Esophagus squamous epithelium (tissue), 5 donors: ENCODE measurements around the gene C1orf232. TPM values are rescaled to one million over a fixed set of nuclear protein-coding genes. Genes with fewer than 3 reads are reported as not detected.
A peak's percentile ranks its signal among the peaks of the same experiment; 100 is the strongest.

Experiments
- DNase-seq: peaks from one replicate; lab custom pipeline; 2025; lab: John Stamatoyannopoulos, UW
- H3K27ac ChIP-seq, 4 donors: fragments of 200-600 bp; sonication (generic); one replicate each; pipeline ENCODE4 v1.5.1; 2016 to 2019; ENCODE audit warnings: mild to moderate bottlenecking in 1 of 4
- H3K27me3 ChIP-seq, 4 donors: fragments of 200-600 bp; sonication (generic); 1 replicate in 3 of 4; 2 replicates in 1 of 4; pipeline versions ENCODE4 v1.5.1 to v1.6.0; 2017 to 2021; ENCODE audit warnings: antibody characterized with exemption in 1 of 4
- H3K36me3 ChIP-seq, 3 donors: fragments of 200-600 bp; sonication (generic); one replicate each; pipeline ENCODE4 v1.5.1; 2016 to 2019
- H3K4me1 ChIP-seq, 3 donors: fragments of 200-600 bp; sonication (generic); one replicate each; pipeline ENCODE4 v1.5.1; 2017 to 2019
- H3K4me3 ChIP-seq, 4 donors: fragments of 200-600 bp; sonication (generic); 1 replicate in 3 of 4; 2 replicates in 1 of 4; pipeline ENCODE4 v1.5.1; 2016 to 2019; ENCODE audit warnings: mild to moderate bottlenecking in 2 of 4, moderate library complexity in 1 of 4
- H3K9me3 ChIP-seq, 3 donors: fragments of 200-600 bp; sonication (generic); one replicate each; pipeline ENCODE4 v1.5.1; 2016 to 2019
- CTCF ChIP-seq, 6 experiments: fragments of 450-650 bp in 4 of 6; fragments of 200-600 bp in 2 of 6; sonication (generic) in 2 of 6; IDR thresholded peaks; one replicate each; pipeline ENCODE4 v1.5.1; 2016 to 2019; ENCODE audit warnings: antibody characterized with exemption in 6 of 6, mild to moderate bottlenecking in 4 of 6, moderate library complexity in 4 of 6
- POLR2A ChIP-seq, 4 donors: fragments of 450-650 bp; IDR thresholded peaks; one replicate each; pipeline ENCODE4 v1.6.1; 2017; ENCODE audit warnings: antibody characterized with exemption in 4 of 4, mild to moderate bottlenecking in 4 of 4, moderate library complexity in 3 of 4
- WGBS, 2 donors: methylation state at CpG; one replicate each; pipeline ENCODE4 v1.1.5; 2018; 5-methylcytosine and 5-hydroxymethylcytosine counted together
- intact Hi-C: fragments of 100-400 bp; cut with DNase I; formaldehyde crosslinking; loops from one replicate; pipeline ENCODE4 v1.15.0; 2022
- total RNA-seq, 4 donors: library from RNA; depleted of rRNA; stranded (reverse); fragments of >200 nt; gene quantifications; one replicate each; pipeline ENCODE4 v1.1.0, GENCODE V29; 2016
- donor health status: DM: yes; HTN: yes; CAD: no.

Gene C1orf232
- total RNA-seq, 4 donors from 2014 or later, result not detected

GRCh38 chr1:26166719-26167281, 2.0 kb downstream of the C1orf232 start:
- WGBS, 2 donors, result 72 to 82% methylated on average over 4 of the region's 4 CpGs
- Histone ChIP-seq H3K27me3 (peaks cover 0 to 18% (median 0%) of the 10 kb centered on the region in 4 donors), H3K4me1 (peaks cover 24 to 51% (median 26%) of the 10 kb centered on the region in 3 donors), H3K9me3 (no peaks in the 10 kb centered on the region), H3K36me3 (peaks cover 0 to 11% (median 0%) of the 10 kb centered on the region in 3 donors), H3K4me3 (no peak overlapping the region), H3K27ac (no peak overlapping the region)
- intact Hi-C loops, result loop anchor here (10.0 kb wide), 1 partner anchor 148 kb away; the partner anchor contains the start of gene CD52
- DNase-seq, result no peak
- TF ChIP-seq POLR2A (IDR thresholded peaks at IDR 0.05) (no peak), CTCF (IDR thresholded peaks at IDR 0.05) (no peak)

GRCh38 chr1:26164861-26165842, 3.6 kb downstream of the C1orf232 start:
- intact Hi-C loops, result loop anchor here (10.0 kb wide), 1 partner anchor 150 kb away; the partner anchor contains the start of gene CD52
- Histone ChIP-seq H3K4me1 (peaks cover 21 to 50% (median 25%) of the 10 kb centered on the region in 3 donors), H3K27ac (peak overlapping the region in 3 of 4 donors; percentile 20 to 75 (median 65)), H3K27me3 (peaks cover 0 to 33% (median 0%) of the 10 kb centered on the region in 4 donors), H3K9me3 (no peaks in the 10 kb centered on the region), H3K4me3 (peak overlapping the region in 2 of 4 donors; percentile 51 to 72), H3K36me3 (no peaks in the 10 kb centered on the region)
- no peak for DNase-seq
- no peak for TF ChIP-seq CTCF (IDR thresholded peaks at IDR 0.05)
- no peak for TF ChIP-seq POLR2A (IDR thresholded peaks at IDR 0.05)
- WGBS, 2 donors, result 65 to 66% methylated on average over 18 to 19 of the region's 19 CpGs

GRCh38 chr1:26164036-26164860, 4.5 kb downstream of the C1orf232 start:
- WGBS, 2 donors, result 23 to 28% methylated on average over 16 to 17 of the region's 72 CpGs
- peak overlapping the region in 3 of 4 donors; percentile 33 to 75 (median 65) for H3K27ac ChIP-seq
- no peak for DNase-seq

GRCh38 chr1:26163684-26164035, 5.1 kb downstream of the C1orf232 start:
- TF ChIP-seq CTCF (IDR thresholded peaks at IDR 0.05) (no peak), POLR2A (IDR thresholded peaks at IDR 0.05) (no peak)
- peaks cover 18 to 44% (median 23%) of the 10 kb centered on the region in 3 donors for H3K4me1 ChIP-seq
- peak overlapping the region in 1 of 4 donors; percentile 33 for H3K27ac ChIP-seq
- no peak for DNase-seq
- WGBS, 2 donors, result 63 to 73% methylated on average over 4 to 8 of the region's 9 CpGs
- intact Hi-C loops, result loop anchor here (10.0 kb wide), 1 partner anchor 151 kb away; the partner anchor contains the start of gene CD52
- H3K36me3 ChIP-seq, result no peaks in the 10 kb centered on the region
- H3K4me3 ChIP-seq, result peak overlapping the region in 3 of 4 donors; percentile 34 to 72 (median 51)
- H3K27me3 ChIP-seq, result peaks cover 0 to 37% (median 0%) of the 10 kb centered on the region in 4 donors
- no peaks in the 10 kb centered on the region for H3K9me3 ChIP-seq

More at GRCh38 chr1:26164036-26164860, 4.5 kb downstream of the C1orf232 start:
- Histone ChIP-seq H3K9me3 (no peaks in the 10 kb centered on the region), H3K27me3 (peaks cover 0 to 33% (median 0%) of the 10 kb centered on the region in 4 donors), H3K4me1 (peaks cover 18 to 44% (median 23%) of the 10 kb centered on the region in 3 donors), H3K36me3 (no peaks in the 10 kb centered on the region), H3K4me3 (peak overlapping the region; percentile 23 to 72 (median 42))
- intact Hi-C loops, result loop anchor here (10.0 kb wide), 1 partner anchor 151 kb away; the partner anchor contains the start of gene CD52
- no peak for TF ChIP-seq POLR2A (IDR thresholded peaks at IDR 0.05)
- TF ChIP-seq CTCF (IDR thresholded peaks at IDR 0.05), result peak; percentile 26 to 89 (median 77)
